Chondrocyte (in vitro differentiated cells): ENCODE measurements around the gene XPOT. TPM values are rescaled to one million over a fixed set of nuclear protein-coding genes. Genes with fewer than 3 reads are reported as not detected.

Experiments used
- DNase-seq: peaks from one replicate; pipeline ENCODE4 v3.0.0; 2021; ENCODE audit warnings: mixed read lengths, low spot score
- H3K27ac Mint-ChIP-seq: one replicate; pipeline ENCODE4 v1.8.0; 2021; ENCODE audit warnings: mild to moderate bottlenecking, moderate library complexity, mixed read lengths; ENCODE audit not compliant: unreplicated experiment
- H3K27me3 Mint-ChIP-seq: 2 replicates; pipeline ENCODE4 v1.8.0; 2021; ENCODE audit warnings: low read depth, mixed read lengths
- H3K36me3 Mint-ChIP-seq: 2 replicates; pipeline ENCODE4 v1.8.0; 2021; ENCODE audit warnings: low read depth, mixed read lengths
- H3K4me1 Mint-ChIP-seq: 2 replicates; pipeline ENCODE4 v1.8.0; 2021; ENCODE audit warnings: low read depth, mild to moderate bottlenecking, mixed read lengths
- H3K4me3 Mint-ChIP-seq: one replicate; pipeline ENCODE4 v1.8.0; 2021; ENCODE audit warnings: mild to moderate bottlenecking, moderate library complexity, mixed read lengths; ENCODE audit not compliant: unreplicated experiment
- H3K9me3 Mint-ChIP-seq: 2 replicates; pipeline ENCODE4 v1.8.0; 2021; ENCODE audit warnings: low read depth, mixed read lengths
- total RNA-seq: library from RNA; stranded (reverse); gene quantifications from 3 replicates; pipeline ENCODE4 v1.2.1, GENCODE V29; 2021
- TF ChIP-seq, protein P1 (sequence below): fragments of 200-600 bp; sonication (generic); IDR thresholded peaks from 2 replicates; pipeline ENCODE4 v1.5.0; 2021; ENCODE audit warnings: antibody characterized with exemption, mild to moderate bottlenecking, moderate library complexity

Gene XPOT
- total RNA-seq, 1 donor from 2014 or later, result 213 TPM

DNA sequence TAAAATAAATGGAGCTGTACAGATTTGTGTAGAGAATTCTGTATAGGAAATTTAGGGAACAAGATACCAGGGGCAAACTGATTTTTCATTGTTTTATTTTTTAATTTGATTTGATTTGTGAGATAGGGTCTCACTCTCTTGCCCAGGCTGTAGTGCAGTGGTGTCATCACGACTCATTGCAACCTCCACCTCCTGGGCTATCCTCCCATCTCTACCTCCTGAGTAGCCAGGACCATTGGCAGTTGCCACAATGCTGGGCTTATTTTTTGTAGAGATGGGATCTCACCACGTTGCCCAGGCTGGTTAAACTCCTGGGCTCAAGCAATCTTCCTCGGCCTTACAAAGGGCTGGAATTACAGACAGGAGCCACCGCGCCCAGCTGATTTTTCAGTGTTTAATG lies 29.7 kb downstream of the XPOT start:
- Mint-ChIP-seq H3K4me1 (peaks cover 25% of the 10 kb centered on the region), H3K4me3 (no peak overlapping the region), H3K27ac (no peak overlapping the region), H3K9me3 (no peaks in the 10 kb centered on the region), H3K27me3 (no peaks in the 10 kb centered on the region), H3K36me3 (peaks cover 66% of the 10 kb centered on the region)
- DNase-seq, result no peak
- TF ChIP-seq, protein P1, sequence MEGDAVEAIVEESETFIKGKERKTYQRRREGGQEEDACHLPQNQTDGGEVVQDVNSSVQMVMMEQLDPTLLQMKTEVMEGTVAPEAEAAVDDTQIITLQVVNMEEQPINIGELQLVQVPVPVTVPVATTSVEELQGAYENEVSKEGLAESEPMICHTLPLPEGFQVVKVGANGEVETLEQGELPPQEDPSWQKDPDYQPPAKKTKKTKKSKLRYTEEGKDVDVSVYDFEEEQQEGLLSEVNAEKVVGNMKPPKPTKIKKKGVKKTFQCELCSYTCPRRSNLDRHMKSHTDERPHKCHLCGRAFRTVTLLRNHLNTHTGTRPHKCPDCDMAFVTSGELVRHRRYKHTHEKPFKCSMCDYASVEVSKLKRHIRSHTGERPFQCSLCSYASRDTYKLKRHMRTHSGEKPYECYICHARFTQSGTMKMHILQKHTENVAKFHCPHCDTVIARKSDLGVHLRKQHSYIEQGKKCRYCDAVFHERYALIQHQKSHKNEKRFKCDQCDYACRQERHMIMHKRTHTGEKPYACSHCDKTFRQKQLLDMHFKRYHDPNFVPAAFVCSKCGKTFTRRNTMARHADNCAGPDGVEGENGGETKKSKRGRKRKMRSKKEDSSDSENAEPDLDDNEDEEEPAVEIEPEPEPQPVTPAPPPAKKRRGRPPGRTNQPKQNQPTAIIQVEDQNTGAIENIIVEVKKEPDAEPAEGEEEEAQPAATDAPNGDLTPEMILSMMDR, result no peak

DNA sequence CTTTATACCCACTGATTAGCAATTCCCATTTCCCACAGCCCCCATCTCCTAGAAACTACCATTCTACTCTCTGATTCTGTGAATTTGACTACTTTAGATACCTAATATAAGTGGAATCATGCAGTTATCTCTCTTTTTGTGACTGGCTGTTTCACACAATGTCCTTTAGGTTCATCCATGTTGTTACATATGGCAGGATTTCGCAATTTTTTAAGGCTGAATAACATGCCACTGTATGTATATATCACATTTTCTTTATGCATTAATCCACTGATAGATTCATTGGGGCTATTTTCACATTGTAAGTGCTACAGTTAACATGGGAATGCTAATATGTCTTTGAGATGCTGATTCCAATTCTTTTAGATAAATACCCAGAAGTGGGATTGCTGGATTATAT lies 35.9 kb downstream of the XPOT start:
- Mint-ChIP-seq H3K4me3 (no peak overlapping the region), H3K4me1 (no peaks in the 10 kb centered on the region), H3K27me3 (no peaks in the 10 kb centered on the region), H3K36me3 (peaks cover 52% of the 10 kb centered on the region), H3K27ac (no peak overlapping the region), H3K9me3 (no peaks in the 10 kb centered on the region)
- TF ChIP-seq, protein P1, result no peak
- DNase-seq, result no peak

DNA sequence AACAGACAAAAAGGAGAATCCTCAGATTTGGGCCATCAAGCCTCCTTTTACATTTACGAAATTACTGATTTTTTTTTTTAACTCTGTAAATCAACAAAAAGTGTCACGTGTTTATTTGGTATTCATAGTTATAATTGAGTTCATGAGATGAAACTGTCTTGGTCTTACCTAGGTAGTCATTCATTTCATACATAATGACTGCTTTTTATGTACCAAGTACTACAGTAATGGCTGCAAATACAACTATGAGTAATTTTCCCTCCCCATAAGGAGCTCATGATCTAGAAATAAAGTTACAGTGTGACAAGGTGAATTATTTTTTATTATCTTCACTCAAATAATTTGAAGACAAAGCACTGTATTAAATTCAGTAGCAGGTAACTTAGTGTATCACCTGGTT lies 41.3 kb downstream of the XPOT start:
- Mint-ChIP-seq H3K27me3 (no peaks in the 10 kb centered on the region), H3K36me3 (peaks cover 39% of the 10 kb centered on the region), H3K4me1 (peaks cover 5% of the 10 kb centered on the region), H3K9me3 (no peaks in the 10 kb centered on the region), H3K4me3 (no peak overlapping the region), H3K27ac (no peak overlapping the region)
- TF ChIP-seq, protein P1, result no peak
- no peak for DNase-seq

DNA sequence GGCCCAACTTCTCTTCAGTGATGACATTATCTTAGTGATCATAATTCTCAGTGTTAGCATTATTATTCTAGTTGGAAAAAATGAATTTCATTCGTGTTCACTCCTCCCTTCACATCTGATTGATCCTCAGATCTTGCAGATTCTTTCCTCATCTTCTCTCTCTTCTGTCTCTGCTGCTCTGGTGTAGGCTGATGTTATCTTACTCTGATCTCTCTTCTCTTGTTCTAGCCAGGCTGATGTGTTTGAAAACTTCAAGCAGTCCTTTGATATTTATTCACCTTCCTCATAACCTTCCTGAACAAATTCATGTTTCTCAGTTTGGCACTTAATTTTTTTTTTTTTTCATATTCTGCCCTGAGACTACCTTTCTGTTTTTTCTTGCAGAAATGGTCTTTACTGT lies 42.1 kb downstream of the XPOT start:
- H3K27me3 Mint-ChIP-seq, result no peaks in the 10 kb centered on the region
- peaks cover 35% of the 10 kb centered on the region for H3K36me3 Mint-ChIP-seq
- peaks cover 13% of the 10 kb centered on the region for H3K4me1 Mint-ChIP-seq
- TF ChIP-seq, protein P1, result no peak
- DNase-seq, result no peak
- peak overlapping the region; percentile 57 for H3K27ac Mint-ChIP-seq
- no peak overlapping the region for H3K4me3 Mint-ChIP-seq
- H3K9me3 Mint-ChIP-seq, result no peaks in the 10 kb centered on the region

DNA sequence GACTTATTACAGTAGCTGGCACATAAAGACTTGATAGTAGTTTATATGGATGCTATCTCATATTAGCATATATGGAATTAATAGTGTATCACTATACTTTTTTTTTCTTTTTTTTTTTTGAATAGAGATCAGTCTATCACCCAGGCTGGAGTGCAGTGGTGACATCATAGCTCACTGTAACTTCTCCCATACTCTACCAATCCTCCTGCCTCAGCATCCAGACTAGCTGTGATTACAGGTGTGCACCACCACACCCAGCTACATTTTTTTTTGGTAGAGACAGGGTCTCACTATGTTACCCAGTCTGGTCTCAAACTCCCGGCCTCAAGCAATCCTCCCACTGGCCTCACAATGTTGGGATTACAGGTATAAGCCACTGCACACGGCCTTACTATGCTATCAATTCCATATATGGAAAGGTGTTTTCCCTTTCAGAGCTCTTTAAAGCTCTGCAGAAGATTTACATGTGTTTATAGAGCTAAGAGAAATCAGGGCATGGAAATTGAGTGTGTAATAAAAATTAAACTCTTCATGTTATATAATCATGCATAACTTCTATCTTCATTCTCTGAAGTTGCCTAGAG lies 46.0 kb downstream of the XPOT start:
- Mint-ChIP-seq H3K36me3 (peaks cover 18% of the 10 kb centered on the region), H3K27ac (peak overlapping the region; percentile 52), H3K4me3 (no peak overlapping the region), H3K4me1 (peaks cover 29% of the 10 kb centered on the region), H3K27me3 (no peaks in the 10 kb centered on the region), H3K9me3 (no peaks in the 10 kb centered on the region)
- TF ChIP-seq, protein P1, result no peak
- DNase-seq, result no peak
